ENCODE results near the gene MARCHF11.

- TF ChIP-seq POLR2A (IDR thresholded peaks at IDR 0.05; ENCODE audit: low read depth, low read length) (no peak), POLR2AphosphoS5 (IDR thresholded peaks at IDR 0.05; ENCODE audit: low read depth, low read length) (no peak), POU2F2 (IDR thresholded peaks at IDR 0.05; ENCODE audit: low read depth, low read length) (no peak), TAF1 (IDR thresholded peaks at IDR 0.05; ENCODE audit: low read depth, low read length) (no peak), SPI1 (IDR thresholded peaks at IDR 0.05; ENCODE audit: low read depth, low read length) (no peak), PAX5 (IDR thresholded peaks at IDR 0.05; ENCODE audit: insufficient read depth, low read length, severe bottlenecking) (no peak)
Measured at GRCh38 chr5:16140417-16140816, 39.2 kb downstream of the MARCHF11 start.
